ENCODE data around the gene TRABD2A. TPM values are rescaled to one million over a fixed set of nuclear protein-coding genes. Genes with fewer than 3 reads are reported as not detected.

TRABD2A gene
- total RNA-seq, 1 experiment from 2014 or later, result 4.6 TPM

DNA sequence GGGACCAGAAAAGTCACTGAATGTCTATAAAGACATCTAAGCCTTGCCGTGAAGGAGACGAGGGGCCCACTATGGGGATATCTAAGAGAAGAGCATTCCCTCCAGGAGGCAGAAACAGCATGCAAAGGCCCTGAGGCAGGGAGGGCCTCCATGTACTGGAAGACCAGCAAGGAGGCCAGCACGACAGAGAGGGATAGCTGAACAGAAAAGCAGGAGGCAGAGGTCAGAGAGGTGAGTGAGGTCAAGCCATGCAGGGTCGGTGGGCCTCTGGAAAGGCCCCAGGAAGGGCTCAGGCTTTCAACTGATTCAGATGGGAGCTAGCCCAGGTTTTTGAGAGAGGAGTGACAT is 5.7 kb downstream of the TRABD2A start:
- no peak overlapping the region for H3K9ac ChIP-seq (ENCODE audit: low read length)
- no peaks in the 10 kb centered on the region for H3K9me3 ChIP-seq (ENCODE audit: control insufficient read depth in 1 of 2, insufficient read depth in 1 of 2, low read depth in 1 of 2, low read length in 2 of 2)
- ChIA-PET POLR2A (no interaction called here), CTCF (no interaction called here), RAD21 (ENCODE audit: low non-redundant PET in 1 of 2, low total read pairs in 2 of 2, uncharacterized antibody in 2 of 2, unreplicated experiment in 2 of 2) (no interaction called here)
- intact Hi-C loops (cut with micrococcal nuclease), result no loop called here
- no peaks in the 10 kb centered on the region for H3K36me3 ChIP-seq (ENCODE audit: control insufficient read depth in 1 of 2, insufficient read depth in 2 of 2, low read length in 2 of 2)
- H3K4me3 ChIP-seq (replicated peaks in 1 of 2; ENCODE audit: low read depth in 1 of 2, low read length in 2 of 2), result no peak overlapping the region
- H2AFZ ChIP-seq (ENCODE audit: low read depth, low read length, poor library complexity, severe bottlenecking), result no peak overlapping the region
- peaks cover 0 to under 1% of the 10 kb centered on the region in 2 experiments; a peak in 1 of 4 replicates for H3K4me1 ChIP-seq (ENCODE audit: control insufficient read depth in 1 of 2, insufficient read depth in 2 of 2, low read length in 2 of 2)
- no peak for ATAC-seq
- DNase-seq (ENCODE audit: low read depth, low spot score), result no peak
- no TSS peak for BruUV-seq (replicated peaks)
- H3K27me3 ChIP-seq (ENCODE audit: insufficient read depth, low read length), result no peaks in the 10 kb centered on the region; the same call in 1 of the 2 replicates
- H3K4me2 ChIP-seq (ENCODE audit: low read length), result no peak overlapping the region
- no peak overlapping the region for H3K27ac ChIP-seq (ENCODE audit: low read depth, low read length)
- no peaks in the 10 kb centered on the region for H3K79me2 ChIP-seq (ENCODE audit: insufficient read depth, low read length)
- no peaks in the 10 kb centered on the region for H3K9me2 ChIP-seq (ENCODE audit: insufficient read depth)
- TF ChIP-seq JUND (IDR thresholded peaks at IDR 0.05), result no peak
- TF ChIP-seq ZFX (IDR thresholded peaks at IDR 0.05), result no peak
- TF ChIP-seq ELF1 (IDR thresholded peaks at IDR 0.05; ENCODE audit: borderline replicate concordance, low read depth), result no peak
- no peak for TF ChIP-seq FOSL1 (IDR thresholded peaks at IDR 0.05; ENCODE audit: low read depth)
- TF ChIP-seq POLR2AphosphoS5 (IDR thresholded peaks at IDR 0.05; ENCODE audit: low read depth, low read length), result no peak
- TF ChIP-seq EZH2 (IDR thresholded peaks at IDR 0.05), result no peak
- TF ChIP-seq, protein P1, sequence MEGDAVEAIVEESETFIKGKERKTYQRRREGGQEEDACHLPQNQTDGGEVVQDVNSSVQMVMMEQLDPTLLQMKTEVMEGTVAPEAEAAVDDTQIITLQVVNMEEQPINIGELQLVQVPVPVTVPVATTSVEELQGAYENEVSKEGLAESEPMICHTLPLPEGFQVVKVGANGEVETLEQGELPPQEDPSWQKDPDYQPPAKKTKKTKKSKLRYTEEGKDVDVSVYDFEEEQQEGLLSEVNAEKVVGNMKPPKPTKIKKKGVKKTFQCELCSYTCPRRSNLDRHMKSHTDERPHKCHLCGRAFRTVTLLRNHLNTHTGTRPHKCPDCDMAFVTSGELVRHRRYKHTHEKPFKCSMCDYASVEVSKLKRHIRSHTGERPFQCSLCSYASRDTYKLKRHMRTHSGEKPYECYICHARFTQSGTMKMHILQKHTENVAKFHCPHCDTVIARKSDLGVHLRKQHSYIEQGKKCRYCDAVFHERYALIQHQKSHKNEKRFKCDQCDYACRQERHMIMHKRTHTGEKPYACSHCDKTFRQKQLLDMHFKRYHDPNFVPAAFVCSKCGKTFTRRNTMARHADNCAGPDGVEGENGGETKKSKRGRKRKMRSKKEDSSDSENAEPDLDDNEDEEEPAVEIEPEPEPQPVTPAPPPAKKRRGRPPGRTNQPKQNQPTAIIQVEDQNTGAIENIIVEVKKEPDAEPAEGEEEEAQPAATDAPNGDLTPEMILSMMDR (IDR thresholded peaks at IDR 0.05 in 2 of 3, conservative IDR thresholded peaks at IDR 0.05 in 1 of 3; ENCODE audit: borderline replicate concordance in 1 of 3, insufficient read depth in 1 of 3, low read depth in 2 of 3, low read length in 2 of 3), result no peak
- TF ChIP-seq EZH2phosphoT487 (IDR thresholded peaks at IDR 0.05; ENCODE audit: borderline replicate concordance), result no peak
- TF ChIP-seq YY1 (IDR thresholded peaks at IDR 0.05; ENCODE audit: extremely low read depth, insufficient replicate concordance, low read depth, low read length), result no peak
- TF ChIP-seq, protein P2, sequence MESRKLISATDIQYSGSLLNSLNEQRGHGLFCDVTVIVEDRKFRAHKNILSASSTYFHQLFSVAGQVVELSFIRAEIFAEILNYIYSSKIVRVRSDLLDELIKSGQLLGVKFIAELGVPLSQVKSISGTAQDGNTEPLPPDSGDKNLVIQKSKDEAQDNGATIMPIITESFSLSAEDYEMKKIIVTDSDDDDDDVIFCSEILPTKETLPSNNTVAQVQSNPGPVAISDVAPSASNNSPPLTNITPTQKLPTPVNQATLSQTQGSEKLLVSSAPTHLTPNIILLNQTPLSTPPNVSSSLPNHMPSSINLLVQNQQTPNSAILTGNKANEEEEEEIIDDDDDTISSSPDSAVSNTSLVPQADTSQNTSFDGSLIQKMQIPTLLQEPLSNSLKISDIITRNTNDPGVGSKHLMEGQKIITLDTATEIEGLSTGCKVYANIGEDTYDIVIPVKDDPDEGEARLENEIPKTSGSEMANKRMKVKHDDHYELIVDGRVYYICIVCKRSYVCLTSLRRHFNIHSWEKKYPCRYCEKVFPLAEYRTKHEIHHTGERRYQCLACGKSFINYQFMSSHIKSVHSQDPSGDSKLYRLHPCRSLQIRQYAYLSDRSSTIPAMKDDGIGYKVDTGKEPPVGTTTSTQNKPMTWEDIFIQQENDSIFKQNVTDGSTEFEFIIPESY (IDR thresholded peaks at IDR 0.05; ENCODE audit: extremely low read depth, insufficient replicate concordance, low read length), result no peak
- TF ChIP-seq, protein P3, sequence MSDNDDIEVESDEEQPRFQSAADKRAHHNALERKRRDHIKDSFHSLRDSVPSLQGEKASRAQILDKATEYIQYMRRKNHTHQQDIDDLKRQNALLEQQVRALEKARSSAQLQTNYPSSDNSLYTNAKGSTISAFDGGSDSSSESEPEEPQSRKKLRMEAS (IDR thresholded peaks at IDR 0.05), result no peak
- no peak for TF ChIP-seq RAD21 (IDR thresholded peaks at IDR 0.05; ENCODE audit: low read depth)
- TF ChIP-seq SP1 (IDR thresholded peaks at IDR 0.05; ENCODE audit: low read depth), result no peak
- TF ChIP-seq, protein P4, sequence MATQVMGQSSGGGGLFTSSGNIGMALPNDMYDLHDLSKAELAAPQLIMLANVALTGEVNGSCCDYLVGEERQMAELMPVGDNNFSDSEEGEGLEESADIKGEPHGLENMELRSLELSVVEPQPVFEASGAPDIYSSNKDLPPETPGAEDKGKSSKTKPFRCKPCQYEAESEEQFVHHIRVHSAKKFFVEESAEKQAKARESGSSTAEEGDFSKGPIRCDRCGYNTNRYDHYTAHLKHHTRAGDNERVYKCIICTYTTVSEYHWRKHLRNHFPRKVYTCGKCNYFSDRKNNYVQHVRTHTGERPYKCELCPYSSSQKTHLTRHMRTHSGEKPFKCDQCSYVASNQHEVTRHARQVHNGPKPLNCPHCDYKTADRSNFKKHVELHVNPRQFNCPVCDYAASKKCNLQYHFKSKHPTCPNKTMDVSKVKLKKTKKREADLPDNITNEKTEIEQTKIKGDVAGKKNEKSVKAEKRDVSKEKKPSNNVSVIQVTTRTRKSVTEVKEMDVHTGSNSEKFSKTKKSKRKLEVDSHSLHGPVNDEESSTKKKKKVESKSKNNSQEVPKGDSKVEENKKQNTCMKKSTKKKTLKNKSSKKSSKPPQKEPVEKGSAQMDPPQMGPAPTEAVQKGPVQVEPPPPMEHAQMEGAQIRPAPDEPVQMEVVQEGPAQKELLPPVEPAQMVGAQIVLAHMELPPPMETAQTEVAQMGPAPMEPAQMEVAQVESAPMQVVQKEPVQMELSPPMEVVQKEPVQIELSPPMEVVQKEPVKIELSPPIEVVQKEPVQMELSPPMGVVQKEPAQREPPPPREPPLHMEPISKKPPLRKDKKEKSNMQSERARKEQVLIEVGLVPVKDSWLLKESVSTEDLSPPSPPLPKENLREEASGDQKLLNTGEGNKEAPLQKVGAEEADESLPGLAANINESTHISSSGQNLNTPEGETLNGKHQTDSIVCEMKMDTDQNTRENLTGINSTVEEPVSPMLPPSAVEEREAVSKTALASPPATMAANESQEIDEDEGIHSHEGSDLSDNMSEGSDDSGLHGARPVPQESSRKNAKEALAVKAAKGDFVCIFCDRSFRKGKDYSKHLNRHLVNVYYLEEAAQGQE (IDR thresholded peaks at IDR 0.05; ENCODE audit: low read depth), result no peak
- TF ChIP-seq SIN3A (IDR thresholded peaks at IDR 0.05; ENCODE audit: low read depth), result no peak
- no peak for TF ChIP-seq EGR1 (IDR thresholded peaks at IDR 0.05; ENCODE audit: low read depth)
- TF ChIP-seq, protein P5, sequence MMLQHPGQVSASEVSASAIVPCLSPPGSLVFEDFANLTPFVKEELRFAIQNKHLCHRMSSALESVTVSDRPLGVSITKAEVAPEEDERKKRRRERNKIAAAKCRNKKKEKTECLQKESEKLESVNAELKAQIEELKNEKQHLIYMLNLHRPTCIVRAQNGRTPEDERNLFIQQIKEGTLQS (IDR thresholded peaks at IDR 0.05), result no peak
- TF ChIP-seq SRF (IDR thresholded peaks at IDR 0.05; ENCODE audit: low read depth), result no peak
- no peak for TF ChIP-seq ZNF274 (IDR thresholded peaks at IDR 0.05; ENCODE audit: low read depth, low read length)
- TF ChIP-seq TCF7L2 (IDR thresholded peaks at IDR 0.05; ENCODE audit: borderline replicate concordance, extremely low read depth, insufficient read depth, insufficient read length), result no peak
- no peaks in the 10 kb centered on the region for H4K20me1 ChIP-seq (ENCODE audit: insufficient read depth)
